Fibroblast of peridontal ligament (primary cell): ENCODE results near the gene ANKHD1.

Experiments
- DNase-seq: peaks from one replicate; pipeline ENCODE4 v3.0.0-alpha.2; 2010; ENCODE audit errors: extremely low read depth

ANKHD1 gene

GRCh38 chr5:140545606-140546005, 144.0 kb downstream of the ANKHD1 start:
- no peak for DNase-seq

- no peak for DNase-seq
These were observed 145.3 kb downstream of the ANKHD1 start for GRCh38 chr5:140546851-140547507.

- DNase-seq: peak; percentile 97
These were observed 146.1 kb downstream of the ANKHD1 start, which contains the start of gene EIF4EBP3 for GRCh38 chr5:140547508-140548299. Gene EIF4EBP3 (plus strand): TSS chr5:140547662. CDS start chr5:140547738, 76 bp downstream.

GRCh38 chr5:140548300-140548688, 146.7 kb downstream of the ANKHD1 start:
- DNase-seq: no peak

DNA sequence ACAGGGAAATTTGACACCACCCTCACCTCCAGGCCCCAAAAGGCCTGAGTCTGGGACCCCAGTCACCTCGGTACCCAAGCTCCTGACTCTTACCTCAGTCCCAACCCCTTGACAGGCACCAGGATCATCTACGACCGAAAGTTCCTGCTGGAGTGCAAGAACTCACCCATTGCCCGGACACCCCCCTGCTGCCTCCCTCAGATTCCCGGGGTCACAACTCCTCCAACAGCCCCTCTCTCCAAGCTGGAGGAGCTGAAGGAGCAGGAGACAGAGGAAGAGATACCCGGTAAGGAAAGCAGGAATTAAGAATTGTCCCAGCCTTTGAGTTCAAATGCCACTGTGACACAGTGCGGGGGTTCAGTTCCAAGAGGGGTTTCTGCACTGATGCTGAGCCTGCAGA, 147.2 kb downstream of the ANKHD1 start:
- no peak for DNase-seq

DNA sequence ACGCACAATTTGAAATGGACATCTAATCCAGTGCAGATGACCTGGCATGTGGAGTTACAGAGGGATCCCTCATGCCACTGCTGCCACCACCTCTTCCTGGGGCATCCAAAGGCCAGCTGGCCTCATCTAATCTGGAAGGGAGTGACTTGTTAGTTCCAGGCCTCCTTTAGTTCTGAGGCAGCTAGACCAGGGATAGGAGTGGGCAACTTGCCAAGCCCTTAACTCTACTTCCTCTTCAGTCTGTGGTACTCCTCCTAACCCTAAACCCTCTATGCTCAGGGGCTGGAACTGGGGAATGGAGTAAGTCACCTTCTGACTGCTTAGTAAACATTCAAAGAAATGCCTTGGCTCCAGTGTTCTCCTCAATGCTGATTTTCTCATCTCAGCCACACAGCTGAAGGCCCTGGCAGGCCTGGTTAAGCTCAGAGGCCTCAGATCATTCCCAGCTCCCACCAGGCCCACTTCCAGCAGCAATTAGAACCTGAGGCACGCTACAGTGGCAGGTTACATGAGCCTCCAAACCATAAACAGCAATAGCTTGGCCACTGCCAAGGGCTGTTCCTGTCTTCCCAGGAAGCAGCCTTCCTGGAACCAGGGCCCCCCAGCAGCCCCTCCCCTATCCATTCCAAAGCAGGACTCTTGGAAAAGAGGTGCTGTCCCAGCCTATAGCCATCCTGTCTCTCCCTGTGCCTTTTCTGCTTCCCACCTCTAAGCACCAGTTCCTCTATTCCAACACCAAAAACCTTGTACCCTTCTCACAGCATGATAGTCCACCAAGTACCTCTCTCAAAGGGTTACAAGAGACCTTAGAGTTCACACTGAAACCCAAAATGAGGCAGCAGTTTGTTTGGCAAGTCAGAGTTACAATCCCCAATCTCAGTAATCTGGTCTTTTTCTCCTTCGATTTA, 147.9 kb downstream of the ANKHD1 start:
- DNase-seq: peak; percentile 59

GRCh38 chr5:140550147-140551079, 148.8 kb downstream of the ANKHD1 start:
- DNase-seq: no peak

DNA sequence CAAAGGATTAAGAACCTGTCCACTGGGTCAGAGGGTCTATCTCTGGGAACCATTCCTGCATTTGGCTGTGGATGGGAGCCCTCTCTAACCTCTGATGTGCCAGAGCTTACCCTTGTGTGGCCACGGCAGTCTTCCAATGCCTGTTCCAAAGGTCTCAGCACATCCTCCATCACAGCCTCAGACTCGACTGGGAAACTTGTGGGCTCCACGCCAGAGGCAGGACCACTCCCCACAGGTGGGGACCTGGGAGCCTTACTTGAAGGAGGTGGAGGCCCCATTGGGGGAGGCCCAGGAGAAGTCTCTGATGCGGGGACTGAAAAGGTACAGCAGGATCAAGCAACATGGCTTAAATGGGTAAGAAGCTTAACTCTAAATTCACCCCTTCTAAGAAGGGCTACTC, 150.2 kb downstream of the ANKHD1 start:
- DNase-seq: no peak

- DNase-seq: no peak
These were observed 152.0 kb downstream of the ANKHD1 start for GRCh38 chr5:140553657-140554056.

- peak; percentile 56 for DNase-seq
These were observed 152.8 kb downstream of the ANKHD1 start for GRCh38 chr5:140554454-140554853.

- DNase-seq: peak; percentile 18
These were observed 154.2 kb downstream of the ANKHD1 start for GRCh38 chr5:140555747-140556312.

DNA sequence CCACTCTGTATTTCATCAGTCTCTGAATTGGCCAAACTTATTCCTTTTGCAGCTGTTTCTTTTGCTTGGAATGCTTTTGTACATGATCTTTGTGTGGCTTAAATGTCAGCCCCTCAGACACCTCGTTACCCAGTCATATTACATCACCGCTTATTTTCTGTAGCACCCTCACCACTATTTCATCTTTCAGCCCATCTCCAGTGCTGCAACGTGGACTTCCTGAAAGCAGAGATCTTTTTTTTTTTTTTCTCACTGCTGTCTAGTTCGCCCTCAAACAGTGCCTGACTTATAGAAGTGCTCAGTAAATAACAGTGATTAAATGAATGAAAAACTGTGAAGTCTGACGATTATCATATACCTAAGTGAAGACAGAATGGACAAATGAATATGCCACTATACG, 154.8 kb downstream of the ANKHD1 start:
- DNase-seq: peak; percentile 54

- DNase-seq: peak; percentile 86
These were observed 155.6 kb downstream of the ANKHD1 start, which contains the start of gene SRA1 for GRCh38 chr5:140557136-140557805. Gene SRA1 (minus strand): TSS chr5:140557473. CDS start chr5:140557452, 21 bp downstream.

- no peak for DNase-seq
These were observed 156.3 kb downstream of the ANKHD1 start for GRCh38 chr5:140557965-140558364.

GRCh38 chr5:140558542-140558941, 156.9 kb downstream of the ANKHD1 start:
- no peak for DNase-seq

GRCh38 chr5:140560227-140560626, 158.6 kb downstream of the ANKHD1 start:
- DNase-seq: no peak

DNA sequence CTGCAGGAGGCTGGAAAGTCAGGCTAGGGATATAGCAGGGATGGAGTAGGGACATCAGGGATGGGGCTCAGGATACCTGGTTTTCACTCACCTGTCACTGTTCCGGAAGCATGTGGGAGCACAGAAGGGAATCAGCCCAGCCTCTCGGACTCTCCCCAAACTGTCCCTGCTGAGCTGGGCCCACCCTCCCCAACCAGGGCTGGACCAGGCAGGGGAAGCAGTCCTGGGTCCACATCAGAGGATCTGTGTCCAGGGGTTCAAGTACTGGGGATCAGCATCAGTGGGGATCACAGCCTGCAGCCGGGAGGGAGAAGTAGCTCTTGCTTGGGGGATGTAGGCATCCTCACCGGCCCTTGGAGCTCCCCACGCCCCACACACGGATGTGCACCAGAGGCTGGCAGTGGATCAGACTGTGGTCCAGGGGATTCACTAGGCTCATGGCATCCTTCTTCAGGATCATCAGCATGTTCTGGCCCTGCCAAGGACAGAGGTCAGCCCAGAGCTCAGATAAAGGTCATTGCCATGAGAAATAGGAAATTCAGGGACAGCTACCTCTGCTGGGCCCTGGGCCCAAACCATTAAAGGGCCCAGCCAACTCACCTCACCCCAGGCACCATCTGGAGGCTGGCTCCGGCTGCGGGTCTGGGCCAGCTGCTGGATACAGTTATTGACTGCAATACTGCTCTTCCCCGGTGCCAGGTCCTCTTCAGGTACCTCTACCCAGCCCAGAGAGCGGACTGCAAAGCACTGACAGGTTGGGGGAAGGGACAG, 160.3 kb downstream of the ANKHD1 start:
- no peak for DNase-seq

GRCh38 chr5:140563596-140563995, 162.0 kb downstream of the ANKHD1 start:
- DNase-seq: no peak
